ENCODE data around the gene ATG4C. TPM values are rescaled to one million over a fixed set of nuclear protein-coding genes. Genes with fewer than 3 reads are reported as not detected.

ATG4C gene
- total RNA-seq, 1 experiment from 2014 or later, result 13.1 TPM

GRCh38 chr1:62906428-62906886, 122.5 kb downstream of the ATG4C start:
- no peak overlapping the region for H3K27ac ChIP-seq (ENCODE audit: insufficient read length, low read depth, low read length)
- H3K4me1 ChIP-seq (ENCODE audit: insufficient read depth, low read length), result no peaks in the 10 kb centered on the region
- H3K9me3 Mint-ChIP-seq, result 0 out of 5 replicates have a peak, but pooled peaks cover 0 to 5% of the 10 kb centered on the region in 2 experiments
- H3K27ac Mint-ChIP-seq, result peak overlapping the region in 1 of 3 experiments; percentile 25; a peak in 1 of 7 replicates
- no peak overlapping the region for H3K14ac ChIP-seq (ENCODE audit: insufficient read depth, low read length)
- TF ChIP-seq CTCF (conservative IDR thresholded peaks at IDR 0.05), result peak; percentile 84
- H2AFZ ChIP-seq (ENCODE audit: low read length), result no peak overlapping the region
- H2BK5ac ChIP-seq (ENCODE audit: insufficient read length, low read length), result no peak overlapping the region
- no peaks in the 10 kb centered on the region for H3K79me1 ChIP-seq (ENCODE audit: insufficient read depth, low read depth, low read length, poor library complexity, severe bottlenecking)
- H3K27me3 Mint-ChIP-seq (ENCODE audit: low read depth), result no peaks in the 10 kb centered on the region
- no peaks in the 10 kb centered on the region for H3K36me3 Mint-ChIP-seq (ENCODE audit: insufficient read depth in 1 of 3, low read depth in 3 of 3)
- H3T11ph ChIP-seq (ENCODE audit: low read length), result no peak overlapping the region
- H4K5ac ChIP-seq (ENCODE audit: insufficient read length, low read depth, low read length), result no peak overlapping the region
- H3K9ac ChIP-seq (ENCODE audit: extremely low read depth, insufficient read length, low read length), result no peak overlapping the region
- H2AK5ac ChIP-seq (ENCODE audit: insufficient read length, low read length), result no peak overlapping the region
- no peak overlapping the region for H4K91ac ChIP-seq (ENCODE audit: insufficient read length, low read depth, low read length)
- no peak overlapping the region for H2BK15ac ChIP-seq (ENCODE audit: low read depth, low read length)
- H3K23me2 ChIP-seq (ENCODE audit: insufficient read length, low read depth, low read length, poor library complexity, severe bottlenecking), result no peaks in the 10 kb centered on the region
- no peak overlapping the region for H3K4me2 ChIP-seq (ENCODE audit: insufficient read depth, insufficient read length, low read length)
- no peak overlapping the region for H3K56ac ChIP-seq (ENCODE audit: insufficient read length, low read depth, low read length)
- H4K20me1 ChIP-seq (ENCODE audit: control insufficient read depth, insufficient read depth, insufficient read length), result no peaks in the 10 kb centered on the region
- H3K9me3 ChIP-seq (ENCODE audit: control insufficient read depth, low read depth, low read length), result no peaks in the 10 kb centered on the region
- no peaks in the 10 kb centered on the region for H3K79me2 ChIP-seq (ENCODE audit: insufficient read depth, low read length)
- no peak overlapping the region for H3K18ac ChIP-seq (ENCODE audit: insufficient read length, low read depth, low read length)
- no peak overlapping the region for H2BK20ac ChIP-seq (ENCODE audit: low read depth, low read length, poor library complexity, severe bottlenecking)
- H3K4ac ChIP-seq (ENCODE audit: low read depth, low read length), result no peak overlapping the region
- no peak overlapping the region for H2BK12ac ChIP-seq (ENCODE audit: insufficient read length, low read depth, low read length)
- no peak overlapping the region for H3K23ac ChIP-seq (ENCODE audit: insufficient read length, low read depth, low read length)
- H3K4me1 Mint-ChIP-seq, result peaks cover 12 to 13% of the 10 kb centered on the region in 2 experiments
- H3K4me3 Mint-ChIP-seq, result no peak overlapping the region
- no peak overlapping the region for H4K8ac ChIP-seq (replicated peaks; ENCODE audit: insufficient read length, low read depth, low read length)
- peak; percentile 41 for DNase-seq
- H3K27me3 ChIP-seq (ENCODE audit: insufficient read depth, low read length), result no peaks in the 10 kb centered on the region
- WGBS (ENCODE audit: extremely low coverage, insufficient read length, low lambda C conversion rate), result no CpG with 5 or more reads among the region's 9 CpGs
- H2BK120ac ChIP-seq (ENCODE audit: low read depth, low read length, poor library complexity, severe bottlenecking), result no peak overlapping the region

Measured in H9 (cell line).